ENCODE measurements around the gene DISP2.

DISP2 gene

DNA sequence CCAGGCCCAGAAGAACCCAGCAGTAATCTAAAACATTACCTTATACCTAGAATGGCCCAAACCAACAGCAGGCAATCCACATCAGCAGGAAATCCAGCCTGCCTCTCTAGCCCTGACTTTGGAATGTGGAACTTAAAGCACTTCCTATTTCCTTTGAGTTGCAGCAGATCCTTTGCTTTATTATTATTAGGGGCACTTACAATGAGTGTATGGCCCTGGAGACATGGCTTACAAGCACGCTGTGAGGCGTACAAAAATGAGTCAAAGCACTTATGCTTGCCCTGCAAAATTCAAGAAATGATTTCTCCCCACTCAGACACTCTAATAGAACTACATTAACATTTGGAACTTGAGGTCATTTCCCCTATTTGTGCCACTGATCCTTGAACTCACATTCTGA is 15.0 kb downstream of the DISP2 start:
- Histone ChIP-seq H3K4me3 (ENCODE audit: insufficient read depth, low read length, poor library complexity, severe bottlenecking) (no peak overlapping the region), H3K9ac (ENCODE audit: low read length) (no peak overlapping the region), H3K9me2 (replicated peaks; ENCODE audit: insufficient read depth, low read length) (no peaks in the 10 kb centered on the region), H3K27ac (ENCODE audit: low read depth, low read length) (no peak overlapping the region), H3F3A (ENCODE audit: insufficient read depth) (no peaks in the 10 kb centered on the region), H3K9me3 (ENCODE audit: insufficient read depth, low read length) (no peaks in the 10 kb centered on the region), H3K27me3 (ENCODE audit: low read length) (no peaks in the 10 kb centered on the region; the same call in 1 of the 2 replicates), H4K20me1 (ENCODE audit: low read depth, low read length) (no peaks in the 10 kb centered on the region), H3K4me2 (ENCODE audit: low read depth, low read length, poor library complexity, severe bottlenecking) (no peak overlapping the region), H3K79me2 (ENCODE audit: insufficient read depth, low read length) (no peaks in the 10 kb centered on the region), H3K36me3 (ENCODE audit: low read length) (no peaks in the 10 kb centered on the region), H2AFZ (ENCODE audit: low read depth, low read length, severe bottlenecking) (no peak overlapping the region)
- no peak for TF ChIP-seq EZH2phosphoT487 (conservative IDR thresholded peaks at IDR 0.05; ENCODE audit: low read length)

DNA sequence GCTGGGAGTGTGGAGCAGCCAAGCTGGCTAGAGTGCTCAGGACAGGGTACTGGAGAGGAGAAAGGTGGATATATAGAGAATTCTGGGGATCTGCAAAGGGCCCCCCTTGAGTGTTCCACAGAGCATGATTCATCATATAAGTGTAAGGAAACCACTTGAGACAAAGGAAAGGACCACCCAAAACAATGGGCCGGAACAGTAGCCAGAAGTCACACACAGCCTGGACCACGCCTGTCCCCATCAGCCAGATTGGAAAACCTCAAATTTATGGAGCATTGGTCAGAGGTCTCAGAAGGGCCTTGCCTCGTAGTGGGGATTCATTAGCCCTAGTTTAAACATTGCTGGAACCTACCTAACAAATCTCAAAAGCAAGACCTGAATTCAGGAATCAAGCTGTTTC is 19.6 kb downstream of the DISP2 start:
- Histone ChIP-seq H3K9me3 (ENCODE audit: insufficient read depth, low read length) (no peaks in the 10 kb centered on the region), H3K27ac (ENCODE audit: low read depth, low read length) (no peak overlapping the region), H3K9me2 (replicated peaks; ENCODE audit: insufficient read depth, low read length) (no peaks in the 10 kb centered on the region), H3K4me3 (ENCODE audit: insufficient read depth, low read length, poor library complexity, severe bottlenecking) (no peak overlapping the region), H3K36me3 (ENCODE audit: low read length) (no peaks in the 10 kb centered on the region), H4K20me1 (ENCODE audit: low read depth, low read length) (no peaks in the 10 kb centered on the region), H3F3A (ENCODE audit: insufficient read depth) (no peaks in the 10 kb centered on the region), H3K4me2 (ENCODE audit: low read depth, low read length, poor library complexity, severe bottlenecking) (no peak overlapping the region), H3K79me2 (ENCODE audit: insufficient read depth, low read length) (no peaks in the 10 kb centered on the region), H2AFZ (ENCODE audit: low read depth, low read length, severe bottlenecking) (no peak overlapping the region), H3K9ac (ENCODE audit: low read length) (no peak overlapping the region), H3K27me3 (ENCODE audit: low read length) (no peaks in the 10 kb centered on the region)
- TF ChIP-seq, protein P1, sequence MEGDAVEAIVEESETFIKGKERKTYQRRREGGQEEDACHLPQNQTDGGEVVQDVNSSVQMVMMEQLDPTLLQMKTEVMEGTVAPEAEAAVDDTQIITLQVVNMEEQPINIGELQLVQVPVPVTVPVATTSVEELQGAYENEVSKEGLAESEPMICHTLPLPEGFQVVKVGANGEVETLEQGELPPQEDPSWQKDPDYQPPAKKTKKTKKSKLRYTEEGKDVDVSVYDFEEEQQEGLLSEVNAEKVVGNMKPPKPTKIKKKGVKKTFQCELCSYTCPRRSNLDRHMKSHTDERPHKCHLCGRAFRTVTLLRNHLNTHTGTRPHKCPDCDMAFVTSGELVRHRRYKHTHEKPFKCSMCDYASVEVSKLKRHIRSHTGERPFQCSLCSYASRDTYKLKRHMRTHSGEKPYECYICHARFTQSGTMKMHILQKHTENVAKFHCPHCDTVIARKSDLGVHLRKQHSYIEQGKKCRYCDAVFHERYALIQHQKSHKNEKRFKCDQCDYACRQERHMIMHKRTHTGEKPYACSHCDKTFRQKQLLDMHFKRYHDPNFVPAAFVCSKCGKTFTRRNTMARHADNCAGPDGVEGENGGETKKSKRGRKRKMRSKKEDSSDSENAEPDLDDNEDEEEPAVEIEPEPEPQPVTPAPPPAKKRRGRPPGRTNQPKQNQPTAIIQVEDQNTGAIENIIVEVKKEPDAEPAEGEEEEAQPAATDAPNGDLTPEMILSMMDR (IDR thresholded peaks at IDR 0.05; ENCODE audit: insufficient read depth, low read length, poor library complexity, severe bottlenecking): no peak

DNA sequence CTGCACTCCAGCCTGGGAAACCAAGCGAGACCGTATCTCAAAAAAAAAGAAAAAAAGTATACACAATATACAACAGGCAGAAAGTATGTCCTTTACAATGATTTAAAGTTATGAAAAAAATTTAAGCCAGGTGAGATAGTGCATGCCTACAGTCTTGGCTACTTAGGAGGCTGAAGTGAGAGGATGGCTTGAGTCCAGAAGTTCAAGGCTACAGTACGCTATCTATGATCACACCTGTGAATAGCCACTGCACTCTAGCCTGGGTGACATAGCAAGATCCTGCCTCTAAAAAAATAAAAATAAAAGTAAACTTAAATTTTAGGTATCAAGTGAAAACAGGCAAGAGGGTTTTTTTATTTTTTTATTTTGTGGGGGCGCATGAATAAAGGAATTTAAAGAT is 21.4 kb downstream of the DISP2 start:
- Histone ChIP-seq H2AFZ (ENCODE audit: low read depth, low read length, severe bottlenecking) (no peak overlapping the region), H3K27ac (ENCODE audit: low read depth, low read length) (no peak overlapping the region)

DNA sequence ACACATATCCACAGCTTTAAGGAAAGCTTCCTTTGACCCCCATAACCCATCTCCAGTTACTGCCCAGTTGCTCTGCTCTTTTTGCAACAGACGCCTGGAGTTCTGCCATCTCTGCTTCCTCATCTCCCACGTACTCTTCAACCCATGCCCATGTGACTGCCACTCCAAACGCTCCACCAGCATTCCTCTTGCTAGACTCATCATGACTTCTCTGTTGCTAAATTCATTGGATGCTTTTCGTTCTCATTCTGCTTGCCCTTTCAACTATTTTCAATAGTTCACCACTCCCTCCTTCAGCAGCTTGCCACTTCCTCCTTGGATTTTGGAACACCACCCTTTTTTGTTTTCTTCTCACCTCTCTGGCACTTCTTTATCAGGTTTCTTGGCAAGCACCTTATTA is 21.8 kb downstream of the DISP2 start:
- no peak overlapping the region for H3K4me2 ChIP-seq (ENCODE audit: low read depth, low read length, poor library complexity, severe bottlenecking)
- no peaks in the 10 kb centered on the region for H3K9me2 ChIP-seq (replicated peaks; ENCODE audit: insufficient read depth, low read length)

More for the DNA sequence above, 21.4 kb downstream of the DISP2 start:
- Histone ChIP-seq H3K9ac (ENCODE audit: low read length) (no peak overlapping the region), H3F3A (ENCODE audit: insufficient read depth) (no peaks in the 10 kb centered on the region), H3K36me3 (ENCODE audit: low read length) (no peaks in the 10 kb centered on the region), H3K4me2 (ENCODE audit: low read depth, low read length, poor library complexity, severe bottlenecking) (no peak overlapping the region), H4K20me1 (ENCODE audit: low read depth, low read length) (no peaks in the 10 kb centered on the region), H3K27me3 (ENCODE audit: low read length) (no peaks in the 10 kb centered on the region), H3K4me3 (ENCODE audit: insufficient read depth, low read length, poor library complexity, severe bottlenecking) (no peak overlapping the region), H3K9me3 (ENCODE audit: insufficient read depth, low read length) (no peaks in the 10 kb centered on the region), H3K9me2 (replicated peaks; ENCODE audit: insufficient read depth, low read length) (no peaks in the 10 kb centered on the region), H3K79me2 (ENCODE audit: insufficient read depth, low read length) (peaks cover 16% of the 10 kb centered on the region)
- TF ChIP-seq, protein P1 (IDR thresholded peaks at IDR 0.05; ENCODE audit: insufficient read depth, low read length, poor library complexity, severe bottlenecking): no peak
- no peak for TF ChIP-seq EZH2phosphoT487 (conservative IDR thresholded peaks at IDR 0.05; ENCODE audit: low read length)

More for the DNA sequence above, 21.8 kb downstream of the DISP2 start:
- no peak overlapping the region for H3K9ac ChIP-seq (ENCODE audit: low read length)
- H3F3A ChIP-seq (ENCODE audit: insufficient read depth): no peaks in the 10 kb centered on the region
- H3K27ac ChIP-seq (ENCODE audit: low read depth, low read length): no peak overlapping the region
- no peak overlapping the region for H2AFZ ChIP-seq (ENCODE audit: low read depth, low read length, severe bottlenecking)
- no peaks in the 10 kb centered on the region for H3K27me3 ChIP-seq (ENCODE audit: low read length)
- no peak for TF ChIP-seq EZH2phosphoT487 (conservative IDR thresholded peaks at IDR 0.05; ENCODE audit: low read length)
- TF ChIP-seq, protein P1 (IDR thresholded peaks at IDR 0.05; ENCODE audit: insufficient read depth, low read length, poor library complexity, severe bottlenecking): no peak
- peaks cover 4% of the 10 kb centered on the region; the same call in 1 of the 2 replicates for H3K36me3 ChIP-seq (ENCODE audit: low read length)
- no peaks in the 10 kb centered on the region for H4K20me1 ChIP-seq (ENCODE audit: low read depth, low read length)
- no peak overlapping the region for H3K4me3 ChIP-seq (ENCODE audit: insufficient read depth, low read length, poor library complexity, severe bottlenecking)
- no peaks in the 10 kb centered on the region for H3K9me3 ChIP-seq (ENCODE audit: insufficient read depth, low read length)
- H3K79me2 ChIP-seq (ENCODE audit: insufficient read depth, low read length): peaks cover 21% of the 10 kb centered on the region
